Osteoblast (primary cell): ENCODE measurements around the gene MEIS1. TPM values are rescaled to one million over a fixed set of nuclear protein-coding genes. Genes with fewer than 3 reads are reported as not detected.

Experiments
- DNase-seq: peaks from one replicate; pipeline ENCODE4 v3.0.0; 2011; ENCODE audit warnings: low spot score, mixed read lengths; ENCODE audit not compliant: insufficient read length; ENCODE audit errors: missing footprints
- H2AFZ ChIP-seq: 2 replicates; pipeline ENCODE4 v1.6.0; 2011; ENCODE audit warnings: mild to moderate bottlenecking, low read length
- H3K27ac ChIP-seq: 2 replicates; pipeline ENCODE4 v1.5.1; 2011; ENCODE audit warnings: mild to moderate bottlenecking, low read depth, low read length, moderate library complexity
- H3K27me3 ChIP-seq: 2 replicates; pipeline ENCODE4 v1.6.0; 2012; ENCODE audit warnings: mild to moderate bottlenecking, control low read depth, inconsistent platforms, low read length, moderate library complexity; ENCODE audit not compliant: insufficient read depth
- H3K36me3 ChIP-seq: 2 replicates; pipeline ENCODE4 v1.5.1; 2011; ENCODE audit warnings: mild to moderate bottlenecking, low read length, control low read depth, moderate library complexity; ENCODE audit not compliant: insufficient read depth
- H3K4me1 ChIP-seq: 2 replicates; pipeline ENCODE4 v1.5.1; 2011; ENCODE audit warnings: mild to moderate bottlenecking, low read length, control low read depth, moderate library complexity; ENCODE audit not compliant: insufficient read depth
- H3K4me2 ChIP-seq: 2 replicates; pipeline ENCODE4 v1.6.0; 2011; ENCODE audit warnings: mild to moderate bottlenecking, low read length; ENCODE audit not compliant: insufficient read depth
- H3K4me3 ChIP-seq: fragments of 200-600 bp; sonication (generic); 3 replicates; pipeline ENCODE4 v1.5.1; 2012; ENCODE audit warnings: mild to moderate bottlenecking, low read length, inconsistent platforms; ENCODE audit not compliant: insufficient read depth
- H3K79me2 ChIP-seq: 2 replicates; pipeline ENCODE4 v1.6.0; 2012; ENCODE audit warnings: mild to moderate bottlenecking, low read length, control low read depth, inconsistent platforms; ENCODE audit not compliant: insufficient read depth
- H3K9me3 ChIP-seq: 2 replicates; pipeline ENCODE4 v1.5.1; 2011; ENCODE audit warnings: low read depth, low read length, control low read depth
- H4K20me1 ChIP-seq: 2 replicates; pipeline ENCODE4 v1.6.0; 2012; ENCODE audit warnings: mild to moderate bottlenecking, low read length, control low read depth; ENCODE audit not compliant: insufficient read depth
- total RNA-seq: library from RNA; depleted of rRNA; stranded (reverse); fragments of >200 nt; gene quantifications from 2 replicates; pipeline ENCODE4 v1.2.3, GENCODE V29; 2012
- TF ChIP-seq, protein P1 (sequence below): IDR thresholded peaks from 2 replicates; pipeline ENCODE4 v1.5.1; 2011; ENCODE audit warnings: mild to moderate bottlenecking, low read depth, low read length, moderate library complexity; ENCODE audit errors: extremely low read depth

MEIS1 gene
- total RNA-seq, 1 donor: 11.9 TPM

DNA sequence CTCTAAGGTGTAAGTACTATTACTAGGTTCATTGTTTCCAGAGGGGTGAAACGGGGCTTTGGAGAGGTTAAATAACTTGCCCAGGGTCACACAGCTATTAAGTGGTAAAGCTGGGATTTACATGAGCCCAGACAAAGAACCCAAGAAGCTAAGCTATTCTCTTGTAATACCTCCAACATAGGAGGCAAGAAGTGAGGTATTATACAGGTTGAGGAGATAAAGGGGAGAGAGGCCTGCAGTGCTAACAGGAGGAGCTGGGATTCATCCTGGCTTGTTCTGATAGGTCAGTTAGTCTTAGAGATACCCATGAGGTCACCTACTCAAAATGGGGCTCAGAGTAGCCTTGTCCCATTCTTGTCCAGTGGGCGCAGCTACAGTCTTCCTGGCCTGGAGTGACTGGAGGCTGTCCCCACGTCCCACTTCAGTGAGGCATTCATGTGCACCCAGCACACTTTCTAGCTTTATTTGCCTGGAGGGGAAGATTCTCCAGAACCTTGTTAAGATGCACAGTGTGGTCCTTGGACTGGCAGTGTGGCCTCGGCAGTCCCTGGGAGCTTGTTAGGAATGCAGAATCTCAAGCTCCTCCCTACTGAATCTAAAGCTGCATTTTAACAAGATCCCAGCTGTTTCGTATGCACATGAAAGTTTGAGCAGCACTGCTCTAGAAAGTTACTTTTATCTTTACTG is 63.5 kb downstream of the MEIS1 start:
- Histone ChIP-seq H3K27ac (no peak overlapping the region), H3K4me3 (no peak overlapping the region), H4K20me1 (no peaks in the 10 kb centered on the region), H3K27me3 (no peaks in the 10 kb centered on the region), H2AFZ (no peak overlapping the region), H3K4me1 (peaks cover 26% of the 10 kb centered on the region), H3K36me3 (no peaks in the 10 kb centered on the region), H3K9me3 (no peaks in the 10 kb centered on the region), H3K79me2 (no peaks in the 10 kb centered on the region), H3K4me2 (no peak overlapping the region)
- no peak for DNase-seq
- TF ChIP-seq, protein P1, sequence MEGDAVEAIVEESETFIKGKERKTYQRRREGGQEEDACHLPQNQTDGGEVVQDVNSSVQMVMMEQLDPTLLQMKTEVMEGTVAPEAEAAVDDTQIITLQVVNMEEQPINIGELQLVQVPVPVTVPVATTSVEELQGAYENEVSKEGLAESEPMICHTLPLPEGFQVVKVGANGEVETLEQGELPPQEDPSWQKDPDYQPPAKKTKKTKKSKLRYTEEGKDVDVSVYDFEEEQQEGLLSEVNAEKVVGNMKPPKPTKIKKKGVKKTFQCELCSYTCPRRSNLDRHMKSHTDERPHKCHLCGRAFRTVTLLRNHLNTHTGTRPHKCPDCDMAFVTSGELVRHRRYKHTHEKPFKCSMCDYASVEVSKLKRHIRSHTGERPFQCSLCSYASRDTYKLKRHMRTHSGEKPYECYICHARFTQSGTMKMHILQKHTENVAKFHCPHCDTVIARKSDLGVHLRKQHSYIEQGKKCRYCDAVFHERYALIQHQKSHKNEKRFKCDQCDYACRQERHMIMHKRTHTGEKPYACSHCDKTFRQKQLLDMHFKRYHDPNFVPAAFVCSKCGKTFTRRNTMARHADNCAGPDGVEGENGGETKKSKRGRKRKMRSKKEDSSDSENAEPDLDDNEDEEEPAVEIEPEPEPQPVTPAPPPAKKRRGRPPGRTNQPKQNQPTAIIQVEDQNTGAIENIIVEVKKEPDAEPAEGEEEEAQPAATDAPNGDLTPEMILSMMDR: no peak

DNA sequence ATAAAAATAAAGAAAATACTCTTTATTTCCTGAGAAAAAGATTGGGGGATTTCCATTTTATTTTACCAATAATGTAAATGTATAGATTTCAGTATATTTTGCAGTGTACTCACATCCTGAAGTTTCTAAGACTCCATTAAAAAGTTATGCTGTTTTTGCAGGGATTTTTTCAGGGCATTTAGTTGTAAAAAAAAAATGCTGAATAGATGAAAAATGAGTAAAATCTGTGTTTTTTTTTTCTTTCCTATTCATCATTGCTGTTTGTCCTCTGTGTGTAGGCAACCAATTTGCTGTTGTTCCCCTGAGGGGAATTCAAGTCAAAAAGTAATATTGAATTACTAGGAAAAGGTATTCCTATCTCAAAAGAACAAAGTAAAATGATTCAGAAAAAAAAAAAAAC is 66.3 kb downstream of the MEIS1 start:
- Histone ChIP-seq H4K20me1 (no peaks in the 10 kb centered on the region), H3K9me3 (no peaks in the 10 kb centered on the region), H3K4me3 (no peak overlapping the region), H3K36me3 (no peaks in the 10 kb centered on the region), H2AFZ (no peak overlapping the region), H3K27ac (no peak overlapping the region), H3K79me2 (no peaks in the 10 kb centered on the region), H3K4me1 (peaks cover 8% of the 10 kb centered on the region), H3K4me2 (no peak overlapping the region), H3K27me3 (no peaks in the 10 kb centered on the region)
- TF ChIP-seq, protein P1: no peak
- DNase-seq: no peak

DNA sequence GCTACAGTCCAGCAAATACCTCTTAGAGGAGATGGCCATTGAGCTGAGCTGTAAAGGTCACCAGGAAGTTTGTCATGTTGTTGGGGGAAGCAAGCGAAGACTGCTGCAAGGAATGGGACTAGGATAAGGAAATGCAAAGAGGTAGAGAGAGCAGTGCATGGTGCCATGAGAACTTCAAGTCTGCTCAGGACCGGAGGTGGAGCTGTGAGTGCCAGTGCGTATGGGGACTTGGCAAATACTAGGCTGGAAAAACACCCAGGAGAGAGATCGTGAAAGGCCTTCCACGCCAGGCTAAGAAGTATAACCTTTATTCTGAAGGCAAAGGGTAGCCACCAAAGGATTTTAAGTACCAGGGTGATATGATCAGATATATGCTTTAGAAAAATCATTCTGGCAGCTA is 71.3 kb downstream of the MEIS1 start:
- no peaks in the 10 kb centered on the region for H4K20me1 ChIP-seq
- no peaks in the 10 kb centered on the region for H3K79me2 ChIP-seq
- no peak overlapping the region for H3K4me3 ChIP-seq
- H3K36me3 ChIP-seq: no peaks in the 10 kb centered on the region
- H3K9me3 ChIP-seq: no peaks in the 10 kb centered on the region
- TF ChIP-seq, protein P1: no peak
- no peak overlapping the region for H3K4me2 ChIP-seq
- no peak overlapping the region for H2AFZ ChIP-seq
- peaks cover 12% of the 10 kb centered on the region for H3K4me1 ChIP-seq
- H3K27me3 ChIP-seq: no peaks in the 10 kb centered on the region
- no peak overlapping the region for H3K27ac ChIP-seq
- DNase-seq: no peak

DNA sequence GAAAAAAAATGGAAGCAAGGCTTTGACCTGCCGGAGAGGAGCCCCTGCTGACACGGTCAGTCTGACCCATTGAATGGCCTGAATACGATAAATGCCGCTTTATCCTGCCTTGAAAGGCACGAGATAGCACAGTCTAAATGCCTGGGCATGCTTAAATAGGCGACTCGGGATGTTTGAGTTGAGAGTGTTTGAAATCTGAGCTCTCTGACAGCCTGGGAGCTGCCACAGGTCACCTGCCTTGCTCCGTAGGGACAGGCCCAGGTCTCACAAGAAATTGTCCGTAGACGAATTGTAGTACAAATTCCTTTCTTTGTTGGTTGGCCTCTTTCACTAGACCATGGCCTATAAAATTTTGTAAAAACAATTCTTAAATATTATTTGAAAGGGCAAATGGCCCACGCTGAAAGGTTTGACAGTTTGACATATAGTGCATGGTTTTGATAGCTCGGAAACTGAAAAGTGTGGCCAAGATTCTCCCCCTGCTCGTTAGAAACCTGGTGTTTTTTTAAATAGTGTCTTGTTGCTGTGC is 72.8 kb downstream of the MEIS1 start:
- Histone ChIP-seq H3K4me3 (no peak overlapping the region), H3K4me1 (peaks cover 12% of the 10 kb centered on the region), H3K27ac (no peak overlapping the region), H3K79me2 (no peaks in the 10 kb centered on the region), H3K36me3 (no peaks in the 10 kb centered on the region), H3K27me3 (no peaks in the 10 kb centered on the region), H2AFZ (no peak overlapping the region), H3K4me2 (no peak overlapping the region), H4K20me1 (no peaks in the 10 kb centered on the region), H3K9me3 (no peaks in the 10 kb centered on the region)
- no peak for DNase-seq
- TF ChIP-seq, protein P1: no peak
